K562 (cell line): ENCODE results near the gene NOD2. TPM values are rescaled to one million over a fixed set of nuclear protein-coding genes. Genes with fewer than 3 reads are reported as not detected.

Experiments used
- ATF7 ChIP-seq: fragments of 450-650 bp; IDR thresholded peaks from 2 replicates; pipeline ENCODE4 v1.7.1; 2014; ENCODE audit warnings: mild to moderate bottlenecking, moderate library complexity
- CBFA2T2 ChIP-seq: fragments of 450-650 bp; conservative IDR thresholded peaks from 2 replicates; pipeline ENCODE4 v1.6.1; 2017; ENCODE audit warnings: mild to moderate bottlenecking
- ELF1 ChIP-seq: fragments of 200-800 bp; sonication (Bioruptor generic); IDR thresholded peaks from 2 replicates; pipeline ENCODE4 v1.6.1; 2016; ENCODE audit warnings: missing genetic modification characterization, missing compliant biosample characterization
- KLF6 ChIP-seq: fragments of 250-450 bp; sonication (Bioruptor Pico); IDR thresholded peaks from 2 replicates; pipeline ENCODE4 v1.4.0; 2020; ENCODE audit warnings: mild to moderate bottlenecking, moderate library complexity, borderline replicate concordance
- NFRKB ChIP-seq: fragments of 450-650 bp; IDR thresholded peaks from 2 replicates; pipeline ENCODE4 v1.6.1; 2016; ENCODE audit warnings: low read depth
- RAD21 ChIP-seq, 2 experiments: fragments of 250-450 bp in 1 of 2; fragments of 450-650 bp in 1 of 2; sonication (Bioruptor Pico) in 1 of 2; formaldehyde crosslinking in 1 of 2; IDR thresholded peaks in 1 of 2; conservative IDR thresholded peaks in 1 of 2; 2 replicates each; pipeline versions ENCODE4 v1.4.0 to v1.8.0; 2020 to 2022; ENCODE audit warnings: mild to moderate bottlenecking in 2 of 2, moderate library complexity in 1 of 2
- SOX6 ChIP-seq: fragments of 450-650 bp; IDR thresholded peaks from 2 replicates; pipeline ENCODE4 v1.6.1; 2014; ENCODE audit warnings: mild to moderate bottlenecking
- TAF15 ChIP-seq: fragments of 200-400 bp; formaldehyde crosslinking; IDR thresholded peaks from 2 replicates; pipeline ENCODE4 v1.6.1; 2017; ENCODE audit warnings: mild to moderate bottlenecking, low read depth, low read length, moderate library complexity
- TBL1XR1 ChIP-seq, 2 experiments: IDR thresholded peaks; 2 replicates each; pipeline ENCODE4 v1.6.1; 2012; ENCODE audit warnings: improper control_type of control experiment in 2 of 2, low read length in 2 of 2, mild to moderate bottlenecking in 1 of 2
- ZC3H11A ChIP-seq: IDR thresholded peaks from 2 replicates; pipeline ENCODE4 v1.6.1; 2012; ENCODE audit warnings: low read depth, low read length, improper control_type of control experiment
- ZZZ3 ChIP-seq: fragments of 450-650 bp; IDR thresholded peaks from 2 replicates; pipeline ENCODE4 v1.6.1; 2016; ENCODE audit warnings: antibody characterized with exemption, mild to moderate bottlenecking, moderate library complexity
- polyA plus RNA-seq, 8 experiments: library from polyadenylated mRNA; depleted of rRNA in 4 of 8; stranded (reverse) in 5 of 8; unstranded in 3 of 8; fragments of >200 nt; fragmentation: Nextera tagmentation in 2 of 8; fragmentation: Illumina TruSeq in 1 of 8; extraction: Ambion mirVana in 2 of 8; extraction: Trizol in 1 of 8; gene quantifications; 2 replicates each; pipeline versions ENCODE4 v1.2.1 to v1.2.3, GENCODE V29; 2011 to 2014; ENCODE audit warnings: inconsistent platforms in 1 of 8, missing spikeins in 1 of 8
- total RNA-seq, 7 experiments: library from RNA; depleted of rRNA in 6 of 7; stranded (reverse); fragments of >200 nt in 6 of 7; fragmentation: Illumina TruSeq in 2 of 7; extraction: Trizol in 2 of 7; gene quantifications; 2 replicates each; pipeline versions ENCODE4 v1.2.1 to v1.2.3, GENCODE V29; 2011 to 2021; ENCODE audit warnings: low replicate concordance in 1 of 7
- TF ChIP-seq, protein P1 (sequence below): fragments of 450-650 bp; formaldehyde crosslinking; IDR thresholded peaks from 2 replicates; pipeline ENCODE4 v1.4.0; 2020; ENCODE audit warnings: mild to moderate bottlenecking, mixed read lengths
- TF ChIP-seq, protein P2 (sequence below): fragments of 250-450 bp; sonication (Bioruptor Pico); IDR thresholded peaks from 2 replicates; pipeline ENCODE4 v1.4.0; 2020; ENCODE audit warnings: mild to moderate bottlenecking
- TF ChIP-seq, protein P3 (sequence below): sonication (generic); formaldehyde crosslinking; IDR thresholded peaks from 2 replicates; pipeline ENCODE4 v1.9.0; 2022; ENCODE audit warnings: mild to moderate bottlenecking, missing genetic modification reagents
- TF ChIP-seq, protein P4 (sequence below): fragments of 250-450 bp; sonication (Bioruptor Pico); IDR thresholded peaks from 2 replicates; pipeline ENCODE4 v1.5.0; 2021
- TF ChIP-seq, protein P5 (sequence below): fragments of 450-650 bp; formaldehyde crosslinking; IDR thresholded peaks from 2 replicates; pipeline ENCODE4 v1.4.0; 2022; ENCODE audit warnings: mild to moderate bottlenecking, moderate library complexity
- TF ChIP-seq, protein P6 (sequence below): fragments of 250-450 bp; sonication (Bioruptor Pico); IDR thresholded peaks from 2 replicates; pipeline ENCODE4 v1.4.0; 2020
- TF ChIP-seq, protein P7 (sequence below): fragments of 450-650 bp; conservative IDR thresholded peaks from 2 replicates; pipeline ENCODE4 v1.6.1; 2016; ENCODE audit warnings: missing genetic modification characterization, low read depth, mild to moderate bottlenecking, missing compliant biosample characterization, moderate library complexity

NOD2 gene
- total and polyA plus RNA-seq, 9 of the 15 experiments (the other 6 are each of a cell fraction or from before 2014, with no cell fraction given), result 0.04 TPM; not detected in 8

DNA sequence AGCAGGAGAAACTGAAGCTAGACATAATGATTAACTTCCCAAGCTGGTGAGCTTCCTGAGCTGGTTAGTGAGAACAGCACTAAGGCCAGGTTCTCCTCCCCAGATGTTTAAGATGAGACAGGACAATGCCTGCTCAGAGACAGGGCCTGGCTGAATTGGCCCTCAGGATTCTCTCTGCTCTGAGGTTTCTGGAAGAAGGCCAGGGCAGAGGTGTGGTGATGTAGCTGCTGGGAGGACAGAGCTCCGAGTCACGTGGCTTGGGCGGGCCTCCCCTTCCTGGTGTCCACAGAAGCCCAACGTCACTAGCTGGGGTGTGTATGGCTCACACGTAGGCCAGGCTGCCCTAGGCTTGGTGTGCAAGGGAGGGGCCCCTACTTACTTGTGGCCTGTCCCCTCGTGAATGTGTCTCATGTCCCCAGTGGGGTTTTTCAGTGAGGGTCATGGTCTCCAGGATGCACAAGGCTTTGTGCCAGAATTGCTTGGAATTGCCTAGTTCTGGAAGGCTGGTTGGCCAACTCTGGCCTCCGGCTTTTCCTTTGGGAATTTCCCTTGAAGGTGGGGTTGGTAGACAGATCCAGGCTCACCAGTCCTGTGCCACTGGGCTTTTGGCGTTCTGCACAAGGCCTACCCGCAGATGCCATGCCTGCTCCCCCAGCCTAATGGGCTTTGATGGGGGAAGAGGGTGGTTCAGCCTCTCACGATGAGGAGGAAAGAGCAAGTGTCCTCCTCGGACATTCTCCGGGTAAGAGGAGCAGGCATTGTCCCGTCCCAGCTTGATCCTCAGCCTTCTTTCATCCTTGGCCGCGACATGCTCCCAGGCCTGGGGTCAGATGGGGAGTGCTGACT lies 3.4 kb downstream of the NOD2 start (continued):
- TF ChIP-seq, protein P1, sequence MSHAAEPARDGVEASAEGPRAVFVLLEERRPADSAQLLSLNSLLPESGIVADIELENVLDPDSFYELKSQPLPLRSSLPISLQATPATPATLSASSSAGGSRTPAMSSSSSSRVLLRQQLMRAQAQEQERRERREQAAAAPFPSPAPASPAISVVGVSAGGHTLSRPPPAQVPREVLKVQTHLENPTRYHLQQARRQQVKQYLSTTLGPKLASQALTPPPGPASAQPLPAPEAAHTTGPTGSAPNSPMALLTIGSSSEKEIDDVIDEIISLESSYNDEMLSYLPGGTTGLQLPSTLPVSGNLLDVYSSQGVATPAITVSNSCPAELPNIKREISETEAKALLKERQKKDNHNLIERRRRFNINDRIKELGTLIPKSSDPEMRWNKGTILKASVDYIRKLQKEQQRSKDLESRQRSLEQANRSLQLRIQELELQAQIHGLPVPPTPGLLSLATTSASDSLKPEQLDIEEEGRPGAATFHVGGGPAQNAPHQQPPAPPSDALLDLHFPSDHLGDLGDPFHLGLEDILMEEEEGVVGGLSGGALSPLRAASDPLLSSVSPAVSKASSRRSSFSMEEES, result peak; percentile 95
- TF ChIP-seq TBL1XR1 (IDR thresholded peaks at IDR 0.05; ENCODE audit: low read length in 2 of 2) (no peak), SOX6 (no peak), ATF7 (no peak; the same call in 1 of the 2 replicates), ZZZ3 (no peak), KLF6 (CRISPR knock-in tag) (peak; percentile 34; the same call in 1 of the 2 replicates), NFRKB (no peak), ELF1 (tag) (0 out of 2 replicates have a peak, but pooled peaks have one; percentile 28), CBFA2T2 (0 out of 2 replicates have a peak, but pooled peaks have one; percentile 20), TAF15 (no peak), RAD21 (CRISPR knock-in tag; conservative IDR thresholded peaks at IDR 0.05 in 1 of 2, IDR thresholded peaks at IDR 0.05 in 1 of 2) (no peak), ZC3H11A (no peak)
- TF ChIP-seq, protein P2, sequence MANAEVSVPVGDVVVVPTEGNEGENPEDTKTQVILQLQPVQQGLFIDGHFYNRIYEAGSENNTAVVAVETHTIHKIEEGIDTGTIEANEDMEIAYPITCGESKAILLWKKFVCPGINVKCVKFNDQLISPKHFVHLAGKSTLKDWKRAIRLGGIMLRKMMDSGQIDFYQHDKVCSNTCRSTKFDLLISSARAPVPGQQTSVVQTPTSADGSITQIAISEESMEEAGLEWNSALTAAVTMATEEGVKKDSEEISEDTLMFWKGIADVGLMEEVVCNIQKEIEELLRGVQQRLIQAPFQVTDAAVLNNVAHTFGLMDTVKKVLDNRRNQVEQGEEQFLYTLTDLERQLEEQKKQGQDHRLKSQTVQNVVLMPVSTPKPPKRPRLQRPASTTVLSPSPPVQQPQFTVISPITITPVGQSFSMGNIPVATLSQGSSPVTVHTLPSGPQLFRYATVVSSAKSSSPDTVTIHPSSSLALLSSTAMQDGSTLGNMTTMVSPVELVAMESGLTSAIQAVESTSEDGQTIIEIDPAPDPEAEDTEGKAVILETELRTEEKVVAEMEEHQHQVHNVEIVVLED (CRISPR knock-in tag), result no peak
- TF ChIP-seq, protein P3, sequence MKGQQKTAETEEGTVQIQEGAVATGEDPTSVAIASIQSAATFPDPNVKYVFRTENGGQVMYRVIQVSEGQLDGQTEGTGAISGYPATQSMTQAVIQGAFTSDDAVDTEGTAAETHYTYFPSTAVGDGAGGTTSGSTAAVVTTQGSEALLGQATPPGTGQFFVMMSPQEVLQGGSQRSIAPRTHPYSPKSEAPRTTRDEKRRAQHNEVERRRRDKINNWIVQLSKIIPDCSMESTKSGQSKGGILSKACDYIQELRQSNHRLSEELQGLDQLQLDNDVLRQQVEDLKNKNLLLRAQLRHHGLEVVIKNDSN (CRISPR knock-in tag), result peak; percentile 82
- TF ChIP-seq, protein P4, sequence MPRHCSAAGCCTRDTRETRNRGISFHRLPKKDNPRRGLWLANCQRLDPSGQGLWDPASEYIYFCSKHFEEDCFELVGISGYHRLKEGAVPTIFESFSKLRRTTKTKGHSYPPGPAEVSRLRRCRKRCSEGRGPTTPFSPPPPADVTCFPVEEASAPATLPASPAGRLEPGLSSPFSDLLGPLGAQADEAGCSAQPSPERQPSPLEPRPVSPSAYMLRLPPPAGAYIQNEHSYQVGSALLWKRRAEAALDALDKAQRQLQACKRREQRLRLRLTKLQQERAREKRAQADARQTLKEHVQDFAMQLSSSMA (CRISPR knock-in tag), result no peak
- TF ChIP-seq, protein P5, sequence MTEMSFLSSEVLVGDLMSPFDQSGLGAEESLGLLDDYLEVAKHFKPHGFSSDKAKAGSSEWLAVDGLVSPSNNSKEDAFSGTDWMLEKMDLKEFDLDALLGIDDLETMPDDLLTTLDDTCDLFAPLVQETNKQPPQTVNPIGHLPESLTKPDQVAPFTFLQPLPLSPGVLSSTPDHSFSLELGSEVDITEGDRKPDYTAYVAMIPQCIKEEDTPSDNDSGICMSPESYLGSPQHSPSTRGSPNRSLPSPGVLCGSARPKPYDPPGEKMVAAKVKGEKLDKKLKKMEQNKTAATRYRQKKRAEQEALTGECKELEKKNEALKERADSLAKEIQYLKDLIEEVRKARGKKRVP (CRISPR knock-in tag), result 0 out of 2 replicates have a peak, but pooled peaks have one; percentile 14
- TF ChIP-seq, protein P6, sequence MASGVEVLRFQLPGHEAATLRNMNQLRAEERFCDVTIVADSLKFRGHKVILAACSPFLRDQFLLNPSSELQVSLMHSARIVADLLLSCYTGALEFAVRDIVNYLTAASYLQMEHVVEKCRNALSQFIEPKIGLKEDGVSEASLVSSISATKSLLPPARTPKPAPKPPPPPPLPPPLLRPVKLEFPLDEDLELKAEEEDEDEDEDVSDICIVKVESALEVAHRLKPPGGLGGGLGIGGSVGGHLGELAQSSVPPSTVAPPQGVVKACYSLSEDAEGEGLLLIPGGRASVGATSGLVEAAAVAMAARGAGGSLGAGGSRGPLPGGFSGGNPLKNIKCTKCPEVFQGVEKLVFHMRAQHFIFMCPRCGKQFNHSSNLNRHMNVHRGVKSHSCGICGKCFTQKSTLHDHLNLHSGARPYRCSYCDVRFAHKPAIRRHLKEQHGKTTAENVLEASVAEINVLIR, result no peak
- TF ChIP-seq, protein P7, sequence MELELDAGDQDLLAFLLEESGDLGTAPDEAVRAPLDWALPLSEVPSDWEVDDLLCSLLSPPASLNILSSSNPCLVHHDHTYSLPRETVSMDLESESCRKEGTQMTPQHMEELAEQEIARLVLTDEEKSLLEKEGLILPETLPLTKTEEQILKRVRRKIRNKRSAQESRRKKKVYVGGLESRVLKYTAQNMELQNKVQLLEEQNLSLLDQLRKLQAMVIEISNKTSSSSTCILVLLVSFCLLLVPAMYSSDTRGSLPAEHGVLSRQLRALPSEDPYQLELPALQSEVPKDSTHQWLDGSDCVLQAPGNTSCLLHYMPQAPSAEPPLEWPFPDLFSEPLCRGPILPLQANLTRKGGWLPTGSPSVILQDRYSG (tag), result peak; percentile 76; the same call in 1 of the 2 replicates
